H7 (cell line): ENCODE results near the gene POTEF. TPM values are rescaled to one million over a fixed set of nuclear protein-coding genes. Genes with fewer than 3 reads are reported as not detected.
"Not testable (repeated sequence)": the region's sequence is repeated elsewhere in the genome, so short reads cannot be mapped to it uniquely, and the experiment has no call there.

ENCODE experiments used
- DNase-seq: peaks from one replicate; pipeline ENCODE4 v3.0.0; 2012
- H3K27me3 ChIP-seq: 2 replicates; pipeline ENCODE4 v1.6.0; 2011; ENCODE audit warnings: mild to moderate bottlenecking, low read length; ENCODE audit not compliant: control insufficient read depth, insufficient read depth
- H3K36me3 ChIP-seq: replicated peaks from 2 replicates; pipeline ENCODE4 v1.5.1; 2011; ENCODE audit warnings: low read length; ENCODE audit not compliant: control insufficient read depth, insufficient read depth
- H3K4me3 ChIP-seq: 2 replicates; pipeline ENCODE4 v1.5.1; 2011; ENCODE audit warnings: low read depth, mild to moderate bottlenecking, control low read depth, low read length, moderate library complexity; ENCODE audit not compliant: insufficient read depth
- total RNA-seq: library from RNA; depleted of rRNA; stranded (reverse); fragments of >200 nt; shearing (Covaris generic); gene quantifications from 2 replicates; pipeline ENCODE4 v1.2.3, GENCODE V29; 2014

The POTEF gene
- total RNA-seq, 1 experiment from 2014 or later: 0.69 TPM

DNA sequence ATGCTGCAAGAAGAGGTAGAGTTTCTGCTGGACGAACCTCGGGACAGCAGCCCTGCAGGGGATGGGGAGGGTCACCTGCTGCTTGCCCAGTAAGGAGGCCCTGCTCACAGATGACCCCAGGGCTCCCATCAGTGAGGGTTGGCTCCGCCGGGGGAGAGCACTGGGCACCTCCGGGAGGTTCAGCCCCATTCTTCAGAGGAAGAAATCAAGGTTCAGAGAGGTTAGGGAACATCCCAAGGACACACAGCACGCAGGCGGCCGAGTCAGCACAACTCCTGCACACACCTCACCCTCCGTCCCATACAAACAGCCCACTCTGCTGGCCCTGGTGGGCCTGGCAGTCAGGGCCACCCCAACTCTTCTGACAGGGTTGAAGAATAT is 27.6 kb upstream of the POTEF start:
- DNase-seq: peak; percentile 41
- Histone ChIP-seq H3K36me3 (peaks cover 8% of the 10 kb centered on the region), H3K27me3 (no peaks in the 10 kb centered on the region), H3K4me3 (no peak overlapping the region)

DNA sequence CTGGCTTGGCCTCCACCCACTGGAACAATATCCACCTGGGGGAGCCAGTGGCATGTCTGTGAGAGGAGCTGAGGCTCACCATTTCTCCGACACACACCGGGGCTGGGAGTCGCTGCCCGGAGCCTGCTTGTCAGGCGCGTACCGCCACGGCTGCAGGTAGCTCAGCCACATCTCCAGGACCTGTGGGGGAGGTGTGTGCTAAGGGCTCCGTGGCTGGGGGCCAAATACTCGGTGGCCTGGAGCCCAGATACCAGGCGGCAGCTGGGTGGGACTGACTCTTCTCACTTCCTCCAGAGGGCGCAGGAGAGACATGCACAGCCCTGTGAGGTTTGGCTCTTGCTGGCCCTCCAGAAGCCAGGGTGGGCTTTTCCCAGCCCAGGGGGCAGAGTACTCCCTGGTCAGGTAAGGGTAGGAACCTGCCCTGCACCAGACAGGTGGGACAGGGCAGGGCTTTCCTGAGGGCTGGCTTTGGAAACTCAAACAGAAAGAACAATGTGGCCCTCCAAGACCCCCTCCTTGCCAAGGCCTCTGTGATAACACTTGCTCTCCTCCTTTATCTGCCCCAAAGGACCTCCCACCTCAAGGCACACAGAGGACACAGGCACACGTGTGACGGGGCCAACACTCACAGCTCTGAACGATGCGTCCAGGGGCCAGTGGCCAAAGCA is 27.1 kb upstream of the POTEF start:
- H3K36me3 ChIP-seq, H3K27me3 ChIP-seq, H3K4me3 ChIP-seq: not testable (repeated sequence)
- peak; percentile 84 for DNase-seq

DNA sequence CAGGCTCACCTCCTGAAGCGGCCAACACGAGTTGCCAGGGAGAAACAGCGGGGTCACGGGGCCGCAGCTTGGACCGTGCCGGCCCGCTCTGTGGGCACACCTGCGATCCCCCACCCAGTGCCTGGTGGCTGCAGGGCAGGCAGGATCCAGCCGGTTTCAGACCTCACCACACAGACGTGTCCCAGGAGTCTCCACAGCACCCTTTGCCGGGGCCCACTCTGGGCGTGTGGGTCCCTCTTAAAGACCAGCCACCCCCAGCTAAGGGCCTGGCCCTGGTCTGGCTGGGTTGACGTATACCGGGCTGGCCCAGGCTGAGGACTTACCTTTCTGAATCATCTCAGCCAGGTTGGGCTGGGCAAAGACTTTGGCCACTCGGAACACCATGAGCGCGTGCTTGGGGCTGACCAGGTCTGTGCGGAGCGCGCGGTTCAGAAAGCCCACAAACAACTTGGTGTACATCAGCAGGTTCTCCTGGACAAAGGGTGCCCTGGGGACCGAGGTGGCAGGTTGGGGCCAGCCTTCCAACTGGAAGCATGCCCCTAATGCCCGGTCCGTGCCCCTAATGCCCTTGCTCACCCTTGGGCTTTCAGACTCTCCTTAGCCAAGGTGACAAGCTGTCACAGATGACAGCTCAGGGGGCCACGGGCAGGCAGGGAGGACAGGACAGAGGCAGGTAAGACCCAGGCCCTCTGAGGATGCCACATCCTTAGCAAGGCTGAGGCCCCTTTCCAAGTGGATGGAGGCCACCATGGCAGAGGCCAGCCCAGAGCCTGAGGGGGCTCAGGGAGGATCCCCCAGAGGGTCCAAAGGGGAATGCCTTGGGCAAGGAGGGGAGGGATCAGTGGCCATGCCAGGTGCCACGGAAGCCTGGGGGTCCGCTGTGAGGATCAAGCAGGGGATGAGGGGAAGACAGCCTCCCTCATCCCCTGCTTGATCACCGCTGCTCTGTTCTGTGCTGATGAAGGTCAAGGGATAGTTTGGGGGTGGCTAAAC is 26.0 kb upstream of the POTEF start:
- peak; percentile 24 for DNase-seq
- H3K36me3 ChIP-seq: peaks cover 8% of the 10 kb centered on the region
- no peak overlapping the region for H3K4me3 ChIP-seq
- no peaks in the 10 kb centered on the region for H3K27me3 ChIP-seq

DNA sequence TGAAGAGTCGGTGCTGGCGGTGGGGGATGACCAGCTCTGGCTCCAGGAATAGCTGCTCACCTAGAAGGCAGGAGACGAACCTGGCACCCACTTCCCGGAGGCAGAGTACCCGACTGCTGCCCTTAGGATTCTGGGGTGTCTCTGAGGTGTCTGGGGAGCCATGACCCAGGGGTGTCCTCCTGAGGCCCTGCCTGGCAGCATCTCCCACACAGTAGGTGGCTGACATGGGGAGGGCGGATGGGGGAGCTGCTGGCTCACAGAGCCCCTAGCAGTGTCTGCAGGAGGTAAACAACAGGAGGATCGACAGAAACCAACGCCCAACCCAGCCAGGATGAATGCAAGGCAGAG is 25.4 kb upstream of the POTEF start:
- DNase-seq, H3K27me3 ChIP-seq, H3K4me3 ChIP-seq, H3K36me3 ChIP-seq: not testable (repeated sequence)

DNA sequence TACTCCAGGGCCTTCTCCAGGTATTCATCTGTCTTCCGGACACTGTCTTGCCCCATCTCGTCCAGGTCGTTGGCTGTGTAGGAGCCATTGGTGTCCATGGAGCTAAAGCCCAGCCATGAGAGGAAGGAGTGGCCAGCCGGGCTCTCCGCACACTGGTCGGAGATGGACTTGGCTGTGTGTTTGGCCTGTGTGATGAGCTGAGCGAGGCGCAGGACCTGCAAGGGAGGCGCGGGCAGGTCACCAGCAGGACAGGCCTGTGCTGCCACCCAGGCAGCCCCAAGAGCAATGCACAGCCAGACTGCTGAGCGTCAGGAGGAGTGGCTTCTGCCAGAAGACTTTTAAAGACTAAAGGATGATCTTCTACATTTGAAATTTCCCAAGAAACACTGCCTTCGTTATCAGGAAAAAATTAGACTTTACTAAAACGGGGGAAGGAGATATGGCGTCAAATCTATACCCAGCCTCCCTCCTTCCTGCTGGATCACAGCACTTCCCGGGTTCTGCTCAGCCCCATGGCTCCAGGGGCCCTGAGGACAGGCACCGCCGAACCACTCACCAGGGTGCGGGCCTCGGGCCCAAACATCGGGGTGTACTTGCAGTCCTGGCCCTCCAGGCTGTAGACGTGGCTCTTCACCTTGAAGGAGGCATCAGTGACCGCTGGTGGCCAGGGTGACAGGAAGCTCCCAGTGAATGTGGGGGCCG is 24.9 kb upstream of the POTEF start:
- not testable (repeated sequence) for H3K36me3 ChIP-seq, H3K27me3 ChIP-seq, H3K4me3 ChIP-seq
- peak; percentile 11 for DNase-seq

DNA sequence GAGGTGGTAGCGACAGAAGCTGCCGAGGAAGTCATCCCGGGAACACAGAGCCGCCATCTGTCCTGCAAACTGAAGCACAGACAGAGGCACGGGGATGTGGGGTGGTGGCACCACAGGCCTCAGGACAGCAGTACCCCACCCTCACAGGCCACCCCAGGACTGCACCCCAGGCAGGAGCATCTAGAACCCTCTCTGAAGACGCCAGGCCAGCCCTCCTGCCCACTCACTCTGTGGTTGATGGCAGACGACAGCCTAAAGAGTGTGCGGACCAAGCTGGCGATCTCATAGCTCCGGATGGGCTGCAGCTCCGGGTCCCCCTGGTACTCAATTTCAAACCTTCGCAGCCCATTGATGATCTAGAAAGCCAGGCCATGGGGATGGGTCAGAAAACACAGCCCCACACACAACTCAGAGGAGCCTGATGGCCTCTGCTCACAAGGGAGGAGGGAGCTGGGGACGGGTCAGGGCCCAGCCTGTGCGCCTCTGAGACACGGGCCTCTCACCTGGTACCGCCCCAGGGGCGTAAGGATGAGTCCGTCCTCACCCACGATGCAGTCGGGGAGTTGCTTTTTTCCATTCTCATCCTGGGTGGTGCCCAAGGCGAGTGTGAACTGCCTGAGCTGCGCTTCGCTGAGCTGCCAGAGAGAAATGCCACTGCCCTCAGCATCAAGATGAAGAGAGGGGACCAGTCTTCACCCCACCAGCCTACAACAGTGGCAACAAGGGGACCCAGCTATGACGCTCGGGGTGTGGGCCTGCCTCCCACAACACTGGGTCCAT is 24.0 kb upstream of the POTEF start:
- H3K36me3 ChIP-seq: peaks cover 6% of the 10 kb centered on the region
- no peaks in the 10 kb centered on the region for H3K27me3 ChIP-seq
- H3K4me3 ChIP-seq: no peak overlapping the region
- DNase-seq: peak; percentile 20

DNA sequence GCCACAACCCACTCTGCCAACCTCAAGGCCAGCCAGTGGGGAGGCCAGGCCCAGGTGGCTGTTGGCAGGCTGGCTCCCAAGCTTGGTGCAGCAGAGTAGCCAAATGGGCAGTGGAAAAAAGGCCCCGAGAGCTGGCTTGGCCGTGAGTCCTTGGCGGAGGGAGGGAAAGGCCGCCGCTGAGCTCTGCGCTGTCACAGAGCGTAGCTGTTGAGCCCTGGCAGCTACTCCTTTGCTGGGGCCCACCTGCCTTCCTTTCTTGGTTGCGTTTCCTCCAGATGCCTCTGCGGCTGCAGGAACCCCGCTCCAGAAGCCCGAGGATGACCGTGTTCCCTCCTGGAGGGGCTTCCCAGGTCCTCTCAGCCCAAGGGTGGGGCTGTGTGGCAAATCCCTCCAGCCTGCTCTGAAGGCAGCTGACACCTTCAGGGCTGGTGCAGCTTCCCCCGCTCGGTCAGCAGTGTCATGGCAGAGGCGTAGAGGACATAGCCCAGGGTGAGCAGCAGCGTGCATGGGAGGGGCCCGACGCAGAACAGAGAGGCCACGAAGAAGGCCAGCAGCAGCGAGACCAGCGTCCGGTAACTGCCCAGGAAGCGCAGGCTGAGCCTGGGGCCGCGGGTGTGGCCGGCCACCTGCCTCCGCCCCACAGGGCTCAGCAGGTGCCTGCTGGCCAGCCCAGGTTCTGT is 23.3 kb upstream of the POTEF start:
- H3K27me3 ChIP-seq, H3K36me3 ChIP-seq, H3K4me3 ChIP-seq: not testable (repeated sequence)
- peak; percentile 36 for DNase-seq

DNA sequence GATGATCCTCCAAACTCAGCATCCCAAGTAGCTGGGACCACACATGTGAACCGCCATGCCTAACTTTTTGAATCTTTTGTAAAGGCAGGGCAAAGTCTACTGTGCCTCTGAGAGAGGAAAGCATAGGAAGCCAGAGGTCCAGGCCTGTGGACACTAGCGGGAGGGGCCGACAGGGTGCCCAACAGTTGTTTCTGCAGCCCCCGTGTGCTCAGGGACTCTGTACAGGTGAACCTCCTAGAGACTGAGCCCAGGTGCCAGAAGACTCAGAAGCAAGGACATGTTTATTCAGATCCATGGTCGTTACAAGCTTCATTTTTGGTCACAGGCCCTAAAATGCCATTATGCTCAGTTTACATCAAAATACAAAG is 22.1 kb upstream of the POTEF start:
- not testable (repeated sequence) for H3K27me3 ChIP-seq, DNase-seq, H3K36me3 ChIP-seq, H3K4me3 ChIP-seq

DNA sequence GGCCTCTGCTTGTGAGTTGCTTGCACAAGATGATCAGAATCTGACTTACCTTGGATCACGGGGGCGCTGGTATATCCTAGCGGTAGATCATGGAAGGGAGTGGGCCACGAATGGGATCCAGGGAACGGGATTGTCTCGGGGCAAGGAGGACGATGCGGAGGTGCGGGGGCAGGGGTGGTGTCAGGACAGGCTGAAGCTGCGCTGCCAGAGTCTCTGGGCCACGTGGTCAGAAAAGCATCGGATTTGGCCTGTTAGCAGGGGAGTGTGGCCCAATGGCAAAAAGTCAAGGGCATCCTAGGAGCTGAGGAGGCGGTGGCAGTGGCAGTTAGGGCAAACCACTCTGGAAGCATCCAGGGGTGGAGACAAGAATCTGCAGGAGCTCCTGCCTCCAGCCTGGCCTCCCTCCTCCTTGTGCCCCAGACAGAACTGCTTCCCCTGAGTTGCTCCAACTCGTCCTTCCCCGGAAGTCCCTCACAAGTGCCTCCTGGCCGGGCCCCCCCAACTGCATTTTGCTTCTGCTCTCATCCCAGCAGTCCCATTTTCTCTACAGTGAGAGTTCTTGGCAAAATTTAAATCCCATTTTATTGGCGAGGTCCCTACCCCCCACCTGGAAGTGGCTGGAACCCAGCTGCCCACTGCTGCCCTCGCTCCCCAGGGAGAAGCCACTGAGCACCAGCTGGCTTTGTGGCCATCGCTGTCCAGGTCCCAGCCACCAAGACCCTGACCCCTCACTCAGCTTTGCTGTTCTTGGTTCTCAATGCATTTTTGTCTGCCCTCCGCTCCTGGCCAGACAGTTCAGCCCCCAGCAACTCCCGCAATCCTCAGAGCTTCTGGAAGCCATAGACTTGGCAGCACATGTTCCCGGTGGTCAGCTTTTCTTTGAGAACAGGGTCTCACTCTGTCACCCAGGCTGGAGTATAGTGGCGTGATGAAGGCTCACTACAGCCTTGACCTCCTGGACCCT is 21.4 kb upstream of the POTEF start:
- no peaks in the 10 kb centered on the region for H3K27me3 ChIP-seq
- H3K4me3 ChIP-seq: no peak overlapping the region
- H3K36me3 ChIP-seq: peaks cover 6% of the 10 kb centered on the region
- DNase-seq: peak; percentile 31

DNA sequence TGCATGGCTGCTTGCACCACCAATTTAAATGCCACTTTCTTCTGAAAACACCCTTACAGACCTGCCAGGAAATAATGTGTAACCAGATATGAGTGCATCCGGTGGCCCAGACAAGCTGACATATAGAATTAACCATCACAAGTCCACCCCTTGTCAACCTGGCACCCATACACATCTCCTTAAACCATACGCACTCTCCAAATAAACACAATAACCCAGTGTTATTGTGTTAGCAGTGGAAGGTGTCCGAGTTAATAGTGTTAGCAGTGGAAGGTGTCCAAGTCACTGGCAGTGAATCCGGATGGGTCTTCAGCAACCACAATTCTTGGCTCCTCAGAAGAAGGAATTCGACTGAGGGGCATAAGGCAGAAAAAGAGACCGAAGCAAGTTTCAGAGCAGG is 19.5 kb upstream of the POTEF start:
- not testable (repeated sequence) for H3K36me3 ChIP-seq, DNase-seq, H3K27me3 ChIP-seq, H3K4me3 ChIP-seq

DNA sequence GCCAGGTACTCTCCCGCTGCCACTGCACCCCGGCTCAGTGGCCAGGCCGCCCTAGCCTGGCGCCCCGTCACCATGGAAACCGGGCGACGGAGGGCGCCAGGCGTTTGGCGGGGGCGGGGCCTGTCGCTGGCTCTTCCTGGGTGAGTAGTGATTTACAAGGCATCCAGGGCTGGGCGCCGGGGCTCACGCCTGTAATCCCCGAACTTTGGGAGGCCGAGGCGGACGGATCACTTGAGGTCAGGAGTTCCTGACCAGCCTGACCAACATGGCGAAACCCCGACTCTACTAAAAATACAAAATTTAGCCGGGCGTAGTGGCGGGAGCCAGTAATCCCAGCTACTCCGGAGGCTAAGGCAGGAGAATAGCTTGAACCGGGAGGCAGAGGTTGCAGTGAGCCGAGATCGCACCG is 16.0 kb upstream of the POTEF start, which contains the start of gene CCDC74B:
Gene CCDC74B (minus strand): TSS at position 107 of the 409 bp plus-strand sequence. CDS start 116 bp downstream, outside the sequence.
- H3K36me3 ChIP-seq, H3K27me3 ChIP-seq, DNase-seq: not testable (repeated sequence)
- H3K4me3 ChIP-seq: peak within 1 kb of the TSS; percentile 38

DNA sequence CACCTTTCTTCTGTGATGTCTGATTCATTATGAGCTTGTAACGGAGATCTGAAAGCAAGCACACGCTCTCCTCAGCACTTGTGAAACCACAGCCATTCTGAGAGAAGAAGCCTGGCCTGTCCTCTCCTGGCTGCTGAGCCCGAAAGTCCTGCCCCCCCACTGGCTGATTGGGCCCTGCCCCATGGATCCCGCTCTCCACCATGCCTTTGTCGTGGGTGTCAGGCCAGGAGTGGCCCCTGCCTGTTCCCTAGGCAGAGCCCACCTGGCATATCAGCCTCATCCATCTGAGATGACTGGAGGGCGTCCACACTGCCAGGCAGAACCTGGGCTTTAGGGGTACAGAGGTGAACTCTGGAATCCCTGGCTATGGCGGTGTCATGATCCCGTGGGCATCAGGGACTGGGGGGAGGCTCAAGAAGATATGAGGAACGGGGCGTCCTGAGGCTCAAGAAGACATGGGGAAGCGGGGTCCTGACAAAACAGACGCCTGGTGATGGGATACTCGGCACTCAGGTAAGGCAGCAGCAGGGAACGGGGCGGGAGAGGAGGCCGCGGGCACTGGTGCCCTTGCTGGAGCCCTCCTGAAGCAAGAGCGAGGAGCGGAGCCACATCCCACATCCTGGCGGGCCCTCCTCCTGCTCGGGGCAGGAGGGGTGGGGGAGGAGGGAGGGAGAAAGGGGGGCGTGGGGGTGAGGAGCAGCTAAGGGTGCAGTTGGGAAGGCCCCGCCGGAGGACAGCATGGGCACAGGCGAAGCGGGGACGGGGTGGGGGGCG is 14.4 kb upstream of the POTEF start:
- not testable (repeated sequence) for H3K27me3 ChIP-seq, H3K36me3 ChIP-seq, DNase-seq
- H3K4me3 ChIP-seq: peak overlapping the region; percentile 22; the same call in 1 of the 2 replicates
